Activated naive CD8-positive, alpha-beta T cell (primary cell): ENCODE results near the gene DCST2.

Experiments
- H3K27ac Mint-ChIP-seq: one replicate; pipeline ENCODE4 v1.8.0; 2021; ENCODE audit warnings: mixed read lengths
- H3K27me3 Mint-ChIP-seq: one replicate; pipeline ENCODE4 v1.8.0; 2021; ENCODE audit warnings: mixed read lengths
- H3K36me3 Mint-ChIP-seq: one replicate; pipeline ENCODE4 v1.8.0; 2021; ENCODE audit warnings: mixed read lengths
- H3K4me1 Mint-ChIP-seq: one replicate; pipeline ENCODE4 v1.8.0; 2021; ENCODE audit warnings: low read depth, mixed read lengths
- H3K4me3 Mint-ChIP-seq: one replicate; pipeline ENCODE4 v1.8.0; 2021; ENCODE audit warnings: mild to moderate bottlenecking, mixed read lengths
- H3K9me3 Mint-ChIP-seq: one replicate; pipeline ENCODE4 v1.8.0; 2021; ENCODE audit warnings: low read depth, mixed read lengths

Gene DCST2

DNA sequence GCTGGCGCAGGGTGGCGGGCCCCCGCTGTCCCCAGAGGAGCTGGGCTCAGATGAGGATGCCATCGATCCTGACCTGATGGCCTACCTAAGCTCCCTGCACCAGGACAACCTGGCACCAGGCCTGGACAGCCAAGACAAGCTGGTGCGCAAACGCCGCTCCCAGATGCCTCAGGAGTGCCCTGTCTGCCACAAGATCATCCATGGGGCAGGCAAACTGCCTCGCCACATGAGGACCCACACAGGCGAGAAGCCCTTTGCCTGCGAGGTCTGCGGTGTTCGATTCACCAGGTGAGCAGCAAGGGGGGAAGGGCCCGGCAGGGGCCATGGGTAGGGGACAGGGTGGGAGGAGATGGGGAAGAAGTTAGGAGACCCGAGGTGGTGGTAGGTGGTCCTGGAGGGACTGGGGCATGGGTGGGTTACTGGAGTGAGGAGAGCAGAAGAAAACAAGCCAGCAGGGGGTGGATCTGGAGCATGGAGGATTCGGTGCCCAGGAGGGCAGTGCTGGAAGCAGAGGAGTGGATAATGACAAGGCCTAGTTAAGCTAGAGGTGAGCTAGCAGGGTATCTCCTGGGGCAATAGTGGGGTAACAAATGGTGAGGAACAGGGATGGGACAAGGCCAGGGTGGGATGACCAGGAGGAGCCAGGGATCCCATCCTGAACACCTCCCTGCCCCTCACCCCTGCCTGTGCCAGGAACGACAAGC, 17.9 kb downstream of the DCST2 start:
- Mint-ChIP-seq H3K27me3 (no peaks in the 10 kb centered on the region), H3K9me3 (no peaks in the 10 kb centered on the region), H3K27ac (no peak overlapping the region)

DNA sequence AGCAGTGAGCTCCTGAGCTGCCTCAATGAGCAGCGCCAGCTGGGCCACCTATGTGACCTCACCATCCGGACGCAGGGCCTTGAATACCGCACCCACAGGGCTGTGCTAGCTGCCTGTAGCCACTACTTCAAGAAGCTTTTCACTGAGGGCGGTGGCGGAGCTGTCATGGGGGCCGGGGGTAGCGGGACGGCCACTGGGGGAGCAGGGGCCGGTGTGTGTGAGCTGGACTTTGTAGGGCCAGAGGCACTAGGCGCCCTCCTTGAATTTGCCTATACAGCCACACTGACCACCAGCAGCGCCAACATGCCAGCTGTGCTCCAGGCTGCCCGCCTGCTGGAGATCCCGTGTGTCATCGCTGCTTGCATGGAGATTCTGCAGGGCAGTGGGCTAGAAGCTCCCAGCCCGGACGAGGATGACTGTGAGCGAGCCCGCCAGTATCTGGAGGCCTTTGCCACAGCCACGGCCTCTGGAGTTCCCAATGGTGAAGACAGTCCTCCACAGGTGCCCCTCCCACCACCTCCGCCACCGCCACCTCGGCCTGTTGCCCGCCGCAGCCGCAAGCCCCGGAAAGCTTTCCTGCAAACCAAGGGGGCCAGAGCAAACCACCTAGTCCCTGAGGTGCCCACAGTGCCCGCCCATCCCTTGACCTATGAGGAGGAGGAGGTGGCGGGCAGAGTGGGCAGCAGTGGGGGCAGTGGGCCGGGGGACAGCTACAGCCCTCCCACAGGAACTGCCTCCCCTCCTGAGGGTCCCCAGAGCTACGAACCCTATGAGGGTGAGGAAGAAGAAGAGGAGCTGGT, 18.7 kb downstream of the DCST2 start:
- peaks cover 62% of the 10 kb centered on the region for H3K4me1 Mint-ChIP-seq
- H3K4me3 Mint-ChIP-seq: no peak overlapping the region
- no peaks in the 10 kb centered on the region for H3K9me3 Mint-ChIP-seq
- no peaks in the 10 kb centered on the region for H3K27me3 Mint-ChIP-seq
- H3K36me3 Mint-ChIP-seq: no peaks in the 10 kb centered on the region
- H3K27ac Mint-ChIP-seq: no peak overlapping the region

More for the DNA sequence above, 17.9 kb downstream of the DCST2 start:
- no peaks in the 10 kb centered on the region for H3K36me3 Mint-ChIP-seq
- H3K4me1 Mint-ChIP-seq: peaks cover 55% of the 10 kb centered on the region
- peak overlapping the region; percentile 36 for H3K4me3 Mint-ChIP-seq

DNA sequence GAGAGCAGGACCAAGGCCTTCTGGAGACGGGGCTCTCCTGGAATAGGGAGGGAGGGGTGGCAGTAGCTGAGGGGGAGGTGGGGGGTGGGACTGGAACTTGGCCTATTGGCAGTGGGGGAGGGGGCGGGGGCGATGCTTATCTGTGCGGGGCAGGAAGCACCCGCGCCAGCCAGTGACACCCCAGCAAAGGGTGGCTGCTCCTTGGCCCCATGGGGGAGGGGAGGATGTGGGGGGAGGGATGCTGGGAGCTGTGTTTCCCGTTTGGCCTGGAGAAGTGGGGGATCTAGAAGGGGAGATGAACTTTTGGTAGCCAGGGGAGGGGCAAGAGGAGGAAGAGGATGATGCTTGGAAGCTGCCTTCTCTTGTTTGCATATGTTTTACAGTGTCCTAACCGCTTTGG, 19.9 kb downstream of the DCST2 start:
- Mint-ChIP-seq H3K27me3 (no peaks in the 10 kb centered on the region), H3K9me3 (no peaks in the 10 kb centered on the region), H3K4me1 (peaks cover 69% of the 10 kb centered on the region), H3K36me3 (no peaks in the 10 kb centered on the region), H3K4me3 (peak overlapping the region; percentile 49), H3K27ac (no peak overlapping the region)

GRCh38 chr1:155012776-155013602, 20.6 kb downstream of the DCST2 start:
- Mint-ChIP-seq H3K27me3 (no peaks in the 10 kb centered on the region), H3K27ac (peak overlapping the region; percentile 35), H3K4me3 (peak overlapping the region; percentile 49), H3K9me3 (no peaks in the 10 kb centered on the region), H3K36me3 (no peaks in the 10 kb centered on the region), H3K4me1 (peaks cover 69% of the 10 kb centered on the region)

- Mint-ChIP-seq H3K27me3 (no peaks in the 10 kb centered on the region), H3K27ac (no peak overlapping the region), H3K36me3 (no peaks in the 10 kb centered on the region), H3K9me3 (no peaks in the 10 kb centered on the region), H3K4me1 (peaks cover 64% of the 10 kb centered on the region), H3K4me3 (no peak overlapping the region)
Measured at GRCh38 chr1:155012026-155012546, 21.5 kb downstream of the DCST2 start.

DNA sequence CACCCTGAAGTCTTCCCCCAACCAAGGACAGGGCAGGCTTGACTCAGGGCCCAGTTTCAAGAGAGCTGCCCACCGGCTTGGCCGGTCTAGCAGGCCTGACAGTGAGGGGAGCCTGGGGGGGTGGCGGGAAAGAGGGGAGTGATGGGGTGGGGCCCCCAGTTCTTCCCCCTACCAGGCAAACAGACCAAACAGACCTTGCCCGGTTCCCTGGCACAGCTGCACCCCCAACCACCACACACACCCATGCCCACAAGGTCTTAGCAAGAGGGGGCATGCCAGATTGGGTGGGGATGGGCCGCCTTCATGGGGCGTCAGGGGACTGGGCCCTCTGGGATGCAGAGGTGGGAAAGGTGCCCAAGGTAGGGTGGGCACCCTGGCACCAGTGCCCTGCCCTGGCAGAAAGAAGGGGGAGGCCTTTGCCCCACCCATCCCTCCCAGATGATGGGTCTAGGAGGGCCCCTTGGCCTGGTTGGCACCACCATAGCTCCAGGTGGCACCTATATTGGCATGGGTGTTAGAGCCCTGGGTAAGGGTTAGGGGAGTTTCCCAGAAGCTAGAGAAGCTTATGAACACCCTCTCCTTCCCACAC, 22.1 kb downstream of the DCST2 start:
- no peaks in the 10 kb centered on the region for H3K9me3 Mint-ChIP-seq
- H3K27me3 Mint-ChIP-seq: no peaks in the 10 kb centered on the region
- H3K27ac Mint-ChIP-seq: no peak overlapping the region
- H3K4me1 Mint-ChIP-seq: peaks cover 65% of the 10 kb centered on the region
- no peak overlapping the region for H3K4me3 Mint-ChIP-seq
- H3K36me3 Mint-ChIP-seq: no peaks in the 10 kb centered on the region

DNA sequence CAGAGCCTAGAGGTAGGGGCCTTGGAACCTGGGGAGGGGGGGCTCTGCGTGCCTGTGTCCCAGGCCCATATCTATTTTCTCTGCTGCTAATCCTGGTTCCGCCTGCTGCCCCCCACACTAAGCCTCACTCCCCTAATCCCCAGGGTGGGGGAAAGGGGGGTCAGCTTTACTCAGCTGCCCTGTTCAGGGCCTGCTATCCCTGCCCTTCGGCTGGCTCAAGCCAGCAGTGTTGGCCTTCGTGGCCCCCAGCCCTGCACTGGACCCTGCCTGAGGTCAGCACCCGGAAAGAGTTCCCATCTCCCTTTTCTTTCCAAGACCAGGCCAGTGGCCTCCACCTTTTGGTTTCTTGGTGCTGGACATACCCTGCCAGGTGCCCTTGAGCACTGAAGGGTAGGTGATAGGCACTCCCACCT, 22.6 kb downstream of the DCST2 start:
- Mint-ChIP-seq H3K27ac (no peak overlapping the region), H3K4me1 (peaks cover 65% of the 10 kb centered on the region), H3K9me3 (no peaks in the 10 kb centered on the region), H3K4me3 (no peak overlapping the region), H3K27me3 (no peaks in the 10 kb centered on the region), H3K36me3 (no peaks in the 10 kb centered on the region)

GRCh38 chr1:155010211-155010918, 23.2 kb downstream of the DCST2 start:
- H3K4me1 Mint-ChIP-seq: peaks cover 65% of the 10 kb centered on the region

DNA sequence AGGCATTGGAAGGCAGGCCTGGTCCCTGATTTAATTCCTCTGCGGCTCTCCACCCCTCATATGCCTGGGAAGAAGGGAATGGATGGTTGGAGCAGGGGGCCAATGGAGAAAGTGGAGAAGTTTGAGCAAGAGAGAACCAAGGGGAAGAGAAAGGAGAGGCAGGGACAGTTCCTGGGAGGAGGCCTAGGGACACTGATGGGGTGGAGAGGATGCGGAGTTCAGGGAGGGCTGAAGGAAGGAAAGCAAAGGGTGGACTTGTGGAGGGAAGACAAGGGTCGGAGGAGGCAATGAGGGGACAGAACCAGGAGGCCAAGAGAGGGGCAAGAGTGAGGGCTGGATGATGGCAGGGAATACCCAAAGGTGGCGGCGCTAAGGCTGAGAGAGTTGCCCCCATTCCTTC, 23.8 kb downstream of the DCST2 start:
- no peaks in the 10 kb centered on the region for H3K9me3 Mint-ChIP-seq
- H3K4me1 Mint-ChIP-seq: peaks cover 68% of the 10 kb centered on the region
- H3K36me3 Mint-ChIP-seq: no peaks in the 10 kb centered on the region
- no peaks in the 10 kb centered on the region for H3K27me3 Mint-ChIP-seq
- peak overlapping the region; percentile 76 for H3K4me3 Mint-ChIP-seq
- H3K27ac Mint-ChIP-seq: peak overlapping the region; percentile 50

More at GRCh38 chr1:155010211-155010918, 23.2 kb downstream of the DCST2 start:
- Mint-ChIP-seq H3K36me3 (no peaks in the 10 kb centered on the region), H3K27ac (peak overlapping the region; percentile 50), H3K27me3 (no peaks in the 10 kb centered on the region), H3K4me3 (peak overlapping the region; percentile 76), H3K9me3 (no peaks in the 10 kb centered on the region)

GRCh38 chr1:155009221-155009711, 24.3 kb downstream of the DCST2 start:
- H3K9me3 Mint-ChIP-seq: no peaks in the 10 kb centered on the region
- peaks cover 68% of the 10 kb centered on the region for H3K4me1 Mint-ChIP-seq
- no peaks in the 10 kb centered on the region for H3K27me3 Mint-ChIP-seq
- no peaks in the 10 kb centered on the region for H3K36me3 Mint-ChIP-seq
- no peak overlapping the region for H3K4me3 Mint-ChIP-seq
- H3K27ac Mint-ChIP-seq: peak overlapping the region; percentile 50

DNA sequence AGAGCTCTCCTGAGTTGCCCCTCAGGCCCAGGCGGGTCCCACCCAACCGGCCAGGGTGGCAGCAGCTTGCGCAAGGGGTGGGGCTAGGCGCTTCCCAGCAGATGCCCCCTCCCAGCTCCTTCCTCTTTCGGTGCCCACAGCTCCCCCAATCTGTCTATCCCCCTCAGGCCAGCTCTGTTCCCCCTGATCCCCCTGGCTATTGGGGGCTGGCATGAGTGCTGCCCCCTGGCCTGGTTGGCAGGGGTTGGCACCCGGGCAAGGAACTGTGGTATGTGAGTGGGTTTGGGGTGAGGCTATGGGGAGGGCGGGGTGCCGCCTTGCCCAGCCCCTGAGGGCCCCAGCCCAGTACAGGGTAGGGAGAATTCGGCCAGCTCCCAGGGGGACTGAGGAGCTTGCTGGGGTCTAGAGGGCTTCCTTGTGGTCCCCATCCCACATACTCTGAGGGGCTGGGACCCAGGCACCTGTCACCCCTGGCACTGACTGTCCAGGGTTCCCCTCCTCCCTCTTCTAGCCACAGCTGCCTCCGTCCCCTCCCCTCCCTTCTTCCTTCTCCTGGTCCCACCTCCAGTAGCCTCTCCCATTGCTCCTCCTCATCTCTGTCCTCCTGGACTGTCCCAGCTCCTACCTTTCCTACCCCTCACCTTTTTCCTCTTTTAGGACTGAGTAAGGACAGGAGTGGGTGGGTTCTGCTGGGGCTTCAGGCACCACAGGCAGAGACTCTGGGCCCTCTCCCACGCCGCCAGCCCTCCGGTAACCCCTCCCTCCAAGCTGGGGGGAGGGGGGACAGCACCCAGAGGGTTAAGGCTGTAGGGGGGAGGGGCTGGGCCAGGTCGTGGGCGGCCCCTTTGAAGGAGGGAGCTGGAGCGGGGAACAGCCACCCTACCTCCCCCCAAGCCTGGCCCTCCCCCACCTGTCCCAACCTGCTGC, 25.3 kb downstream of the DCST2 start:
- Mint-ChIP-seq H3K27ac (no peak overlapping the region), H3K36me3 (no peaks in the 10 kb centered on the region), H3K4me3 (no peak overlapping the region), H3K27me3 (no peaks in the 10 kb centered on the region), H3K4me1 (peaks cover 67% of the 10 kb centered on the region), H3K9me3 (no peaks in the 10 kb centered on the region)

- Mint-ChIP-seq H3K36me3 (no peaks in the 10 kb centered on the region), H3K4me3 (no peak overlapping the region), H3K27me3 (no peaks in the 10 kb centered on the region), H3K27ac (no peak overlapping the region), H3K9me3 (no peaks in the 10 kb centered on the region), H3K4me1 (peaks cover 61% of the 10 kb centered on the region)
Measured at GRCh38 chr1:155007251-155007828, 26.2 kb downstream of the DCST2 start.

DNA sequence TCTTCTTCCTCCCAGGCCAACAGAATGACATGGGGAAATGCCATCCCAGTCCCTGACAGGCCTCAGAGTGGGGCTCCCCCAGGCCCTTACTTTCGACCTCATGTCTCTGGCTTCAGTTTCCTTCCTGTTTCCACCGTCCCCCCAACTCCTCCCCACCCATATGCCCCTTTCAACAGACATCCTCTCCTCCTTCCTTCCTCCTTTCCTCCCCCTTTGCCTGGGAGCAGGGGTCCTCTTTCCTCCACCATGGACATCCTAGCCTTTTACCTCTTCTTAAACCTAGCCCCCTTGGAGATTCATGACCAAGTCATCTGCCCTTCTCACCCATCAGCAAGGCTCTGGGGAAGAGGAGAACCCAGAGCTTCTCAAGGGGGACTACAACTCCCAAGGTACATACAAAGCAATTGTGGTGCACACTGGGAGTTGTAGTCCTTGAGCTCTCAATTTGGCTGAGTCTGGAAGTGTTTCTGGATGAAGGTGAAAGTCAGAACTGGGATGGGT, 26.9 kb downstream of the DCST2 start:
- peak overlapping the region; percentile 83 for H3K27ac Mint-ChIP-seq
- H3K27me3 Mint-ChIP-seq: no peaks in the 10 kb centered on the region
- H3K4me3 Mint-ChIP-seq: peak overlapping the region; percentile 70
- H3K36me3 Mint-ChIP-seq: no peaks in the 10 kb centered on the region
- H3K9me3 Mint-ChIP-seq: no peaks in the 10 kb centered on the region
- peaks cover 57% of the 10 kb centered on the region for H3K4me1 Mint-ChIP-seq
